ENCODE measurements around the gene TENM4. TPM values are rescaled to one million over a fixed set of nuclear protein-coding genes. Genes with fewer than 3 reads are reported as not detected.

TENM4 gene
- total and polyA plus RNA-seq, 11 donors: 0.08 to 6.4 (median 1.0) TPM

GRCh38 chr11:79128291-79128690 is 312.5 kb downstream of the TENM4 start:
- ATAC-seq (no peak), DNase-seq (no peak)
- Histone ChIP-seq H3K27ac (no peak overlapping the region), H3K36me3 (no peaks in the 10 kb centered on the region), H3K27me3 (no peaks in the 10 kb centered on the region), H3K9me3 (peaks cover 0 to 33% (median 6%) of the 10 kb centered on the region in 12 donors), H3K4me1 (no peaks in the 10 kb centered on the region), H3K4me3 (no peak overlapping the region)
- 69 to 84% (median 80%) methylated on average over 3 of the region's 3 CpGs for WGBS, 4 donors
- intact Hi-C loops (cut with DNase I): no loop called here
- TF ChIP-seq POLR2A (IDR thresholded peaks at IDR 0.05) (no peak), CTCF (IDR thresholded peaks at IDR 0.05) (no peak)

GRCh38 chr11:79122759-79123158 is 318.1 kb downstream of the TENM4 start:
- no peaks in the 10 kb centered on the region for H3K36me3 ChIP-seq
- intact Hi-C loops (cut with DNase I): no loop called here
- peaks cover 0 to 7% (median 0%) of the 10 kb centered on the region in 12 donors for H3K4me1 ChIP-seq
- ATAC-seq (no peak), DNase-seq (no peak)
- no peak for TF ChIP-seq POLR2A (IDR thresholded peaks at IDR 0.05)
- TF ChIP-seq CTCF (IDR thresholded peaks at IDR 0.05): no peak
- WGBS, 4 donors: 72 to 83% (median 77%) methylated on average over 3 of the region's 3 CpGs
- H3K27ac ChIP-seq: no peak overlapping the region
- no peak overlapping the region for H3K4me3 ChIP-seq
- H3K27me3 ChIP-seq: no peaks in the 10 kb centered on the region
- H3K9me3 ChIP-seq: peaks cover 0 to 22% (median 6%) of the 10 kb centered on the region in 12 donors

- Histone ChIP-seq H3K27ac (no peak overlapping the region), H3K4me1 (peaks cover 0 to 7% (median 0%) of the 10 kb centered on the region in 12 donors), H3K36me3 (no peaks in the 10 kb centered on the region), H3K4me3 (no peak overlapping the region), H3K9me3 (peaks cover 0 to 14% (median 3%) of the 10 kb centered on the region in 12 donors), H3K27me3 (no peaks in the 10 kb centered on the region)
- no peak for ATAC-seq
- WGBS, 4 donors: 30 to 47% (median 34%) methylated on average over 4 of the region's 4 CpGs
- TF ChIP-seq POLR2A (IDR thresholded peaks at IDR 0.05): no peak
- no peak for TF ChIP-seq CTCF (IDR thresholded peaks at IDR 0.05)
- no peak for DNase-seq
- intact Hi-C loops (cut with DNase I): no loop called here
These were observed 319.5 kb downstream of the TENM4 start for GRCh38 chr11:79121351-79121750.

- Histone ChIP-seq H3K4me3 (no peak overlapping the region), H3K4me1 (peaks cover 0 to 7% (median 0%) of the 10 kb centered on the region in 12 donors), H3K27me3 (no peaks in the 10 kb centered on the region), H3K36me3 (no peaks in the 10 kb centered on the region), H3K9me3 (peaks cover 0 to 8% (median 0%) of the 10 kb centered on the region in 12 donors), H3K27ac (no peak overlapping the region)
- 37 to 46% (median 39%) methylated on average over 8 of the region's 8 CpGs for WGBS, 4 donors
- intact Hi-C loops (cut with DNase I): no loop called here
- DNase-seq (peak in 1 of 5 donors; percentile 12), ATAC-seq (peak in 1 of 4 donors; percentile 22)
- TF ChIP-seq POLR2A (IDR thresholded peaks at IDR 0.05): no peak
- no peak for TF ChIP-seq CTCF (IDR thresholded peaks at IDR 0.05)
These were observed 321.1 kb downstream of the TENM4 start for GRCh38 chr11:79119491-79120284.

All from heart left ventricle (tissue), 16 donors.